HepG2 (cell line): Measurements from ENCODE around the gene IRGM. TPM values are rescaled to one million over a fixed set of nuclear protein-coding genes. Genes with fewer than 3 reads are reported as not detected.

Source experiments
- ATAC-seq: fragments of 200-7000 bp; cut with Tn5 transposase; 3 replicates; pipeline ENCODE4 v1.9.1; 2020; ENCODE audit warnings: mild to moderate bottlenecking, moderate library complexity
- BruUV-seq: library from RNA; stranded (reverse); fragments of 400-500 nt; replicated peaks from 2 replicates; lab custom pipeline; 2021; lab: Mats Ljungman, UMichigan
- CTCF ChIA-PET: fragments of 300-600 bp; formaldehyde crosslinking; extraction: SDS; loops from one replicate; lab custom pipeline; 2021; ENCODE audit warnings: low total read pairs, inconsistent platforms, low intra/inter-chr PET ratio; lab: Yijun Ruan, JAX
- POLR2A ChIA-PET: fragments of 350-600 bp; sonication (Branson Sonifier 250); formaldehyde crosslinking; loops from one replicate; lab custom pipeline; 2020; ENCODE audit warnings: antibody characterized with exemption, inconsistent platforms; lab: Yijun Ruan, JAX
- DNase-seq: peaks from one replicate; pipeline ENCODE4 v3.0.0-alpha.2; 2015; ENCODE audit warnings: low spot score
- FAIRE-seq: peaks from 3 replicates; lab custom pipeline; 2011; peaks lifted over from hg19 to GRCh38; lab: Jason Lieb, UNC
- H2AFZ ChIP-seq: one replicate; pipeline ENCODE4 v1.6.1; 2011; ENCODE audit warnings: low read length, inconsistent platforms
- H3K27ac ChIP-seq: fragments of 300-600 bp; 3 replicates; pipeline ENCODE4 v1.8.0; 2011; ENCODE audit warnings: mixed run types, mild to moderate bottlenecking, mixed read lengths, low read length, inconsistent platforms; ENCODE audit not compliant: insufficient read depth; ENCODE audit errors: extremely low read length
- H3K27me3 ChIP-seq, 2 experiments: fragments of 200-600 bp in 1 of 2; 2 replicates in 1 of 2; 3 replicates in 1 of 2; pipeline versions ENCODE4 v1.6.0 to v1.8.0; 2011; ENCODE audit warnings: low read length in 2 of 2, mild to moderate bottlenecking in 2 of 2, moderate library complexity in 2 of 2, inconsistent platforms in 1 of 2; ENCODE audit not compliant: insufficient read depth in 2 of 2, control insufficient read depth in 1 of 2
- H3K36me3 ChIP-seq, 2 experiments: fragments of 200-600 bp in 1 of 2; replicated peaks in 1 of 2; 2 replicates in 1 of 2; 3 replicates in 1 of 2; pipeline versions ENCODE4 v1.5.1 to v1.8.0; 2011; ENCODE audit warnings: low read length in 2 of 2, inconsistent platforms in 1 of 2; ENCODE audit not compliant: insufficient read depth in 2 of 2, control insufficient read depth in 1 of 2
- H3K4me1 ChIP-seq: 2 replicates; pipeline ENCODE4 v1.5.1; 2012; ENCODE audit warnings: low read length, inconsistent platforms; ENCODE audit not compliant: insufficient read depth
- H3K4me2 ChIP-seq: 2 replicates; pipeline ENCODE4 v1.6.0; 2011; ENCODE audit warnings: low read depth, low read length, inconsistent platforms
- H3K4me3 ChIP-seq, 3 experiments: fragments of 200-600 bp in 1 of 3; sonication (generic), shearing (Covaris generic) in 1 of 3; replicated peaks in 1 of 3; 2 replicates each; pipeline ENCODE4 v1.5.1; 2011 to 2016; ENCODE audit warnings: low read length in 3 of 3, inconsistent platforms in 2 of 3, low read depth in 2 of 3, mild to moderate bottlenecking in 2 of 3, control low read depth in 1 of 3, mixed read lengths in 1 of 3; ENCODE audit not compliant: insufficient read depth in 1 of 3
- H3K79me2 ChIP-seq: one replicate; pipeline ENCODE4 v1.6.1; 2011; ENCODE audit warnings: low read length, inconsistent platforms; ENCODE audit not compliant: insufficient read depth
- H3K9ac ChIP-seq: 2 replicates; pipeline ENCODE4 v1.6.0; 2011; ENCODE audit warnings: mild to moderate bottlenecking, low read depth, low read length, inconsistent platforms; ENCODE audit not compliant: insufficient read depth
- H3K9me3 ChIP-seq: 2 replicates; pipeline ENCODE4 v1.5.1; 2012; ENCODE audit warnings: mild to moderate bottlenecking, low read length
- H4K20me1 ChIP-seq: 2 replicates; pipeline ENCODE4 v1.6.0; 2011; ENCODE audit warnings: inconsistent platforms, mild to moderate bottlenecking, low read length, moderate library complexity; ENCODE audit not compliant: insufficient read depth
- MAZ ChIP-seq, 2 experiments: sonication (generic) in 1 of 2; formaldehyde crosslinking in 1 of 2; IDR thresholded peaks; 2 replicates each; pipeline versions ENCODE4 v1.5.0 to v1.6.1; 2012 to 2020; ENCODE audit warnings: low read depth in 2 of 2, mild to moderate bottlenecking in 2 of 2, borderline replicate concordance in 1 of 2, improper control_type of control experiment in 1 of 2, low read length in 1 of 2, missing genetic modification reagents in 1 of 2, moderate library complexity in 1 of 2
- MEF2D ChIP-seq: sonication (generic); formaldehyde crosslinking; IDR thresholded peaks from 2 replicates; pipeline ENCODE4 v1.5.1; 2020; ENCODE audit warnings: mild to moderate bottlenecking, missing genetic modification reagents
- MYC ChIP-seq: sonication (generic); formaldehyde crosslinking; IDR thresholded peaks from 2 replicates; pipeline ENCODE4 v1.9.0; 2021; ENCODE audit warnings: missing genetic modification reagents, borderline replicate concordance
- PHF21A ChIP-seq: sonication (generic); formaldehyde crosslinking; IDR thresholded peaks from 2 replicates; pipeline ENCODE4 v1.5.0; 2020; ENCODE audit warnings: mild to moderate bottlenecking, missing genetic modification reagents
- SYNCRIP ChIP-seq: fragments of 200-400 bp; formaldehyde crosslinking; IDR thresholded peaks from 2 replicates; pipeline ENCODE4 v1.6.1; 2018; ENCODE audit warnings: mild to moderate bottlenecking, low read depth, low read length; ENCODE audit not compliant: insufficient read depth
- TARDBP ChIP-seq: sonication (generic); formaldehyde crosslinking; IDR thresholded peaks from 2 replicates; pipeline ENCODE4 v1.8.0; 2022; ENCODE audit warnings: mild to moderate bottlenecking, missing genetic modification reagents
- TMF1 ChIP-seq: sonication (generic); formaldehyde crosslinking; IDR thresholded peaks from 2 replicates; pipeline ENCODE4 v1.8.1; 2022; ENCODE audit warnings: low read depth, missing genetic modification reagents
- USF2 ChIP-seq, 2 experiments: sonication (generic) in 1 of 2; formaldehyde crosslinking in 1 of 2; IDR thresholded peaks; 2 replicates each; pipeline versions ENCODE4 v1.5.1 to v1.6.1; 2011 to 2020; ENCODE audit warnings: borderline replicate concordance in 1 of 2, low read depth in 1 of 2, low read length in 1 of 2, mild to moderate bottlenecking in 1 of 2, missing genetic modification reagents in 1 of 2, moderate library complexity in 1 of 2
- ZBTB7A ChIP-seq: sonication (generic); formaldehyde crosslinking; IDR thresholded peaks from 2 replicates; pipeline ENCODE4 v1.8.0; 2022; ENCODE audit warnings: mild to moderate bottlenecking, missing genetic modification reagents
- ZNF484 ChIP-seq: sonication (generic); formaldehyde crosslinking; IDR thresholded peaks from 2 replicates; pipeline ENCODE4 v1.5.1; 2020; ENCODE audit warnings: mild to moderate bottlenecking, low read depth, missing genetic modification reagents, borderline replicate concordance
- WGBS: methylation state at CpG from one replicate; pipeline ENCODE4 v1.1.6; 2017; ENCODE audit warnings: low lambda C conversion rate; 5-methylcytosine and 5-hydroxymethylcytosine counted together
- in situ Hi-C: cut with HindIII; loops from 2 replicates; pipeline ENCODE4 v1.10.0; 2017; ENCODE audit warnings: low pct_unique_long_range_greater_than_20kb; ENCODE audit not compliant: extremely low pct_ligation_motif_present
- intact Hi-C: fragments of 100-400 bp; cut with micrococcal nuclease; formaldehyde crosslinking; loops from one replicate; pipeline ENCODE4 v1.10.0; 2022; ENCODE audit not compliant: unreplicated experiment
- polyA plus RNA-seq, 8 experiments: library from polyadenylated mRNA; depleted of rRNA in 3 of 8; stranded (reverse) in 7 of 8; unstranded in 1 of 8; fragments of >200 nt; fragmentation: Illumina TruSeq in 4 of 8; extraction: Trizol in 4 of 8; gene quantifications; 2 replicates each; pipeline versions ENCODE4 v1.2.1 to v1.2.3, GENCODE V29; 2011 to 2016; ENCODE audit warnings: low read depth in 4 of 8, missing spikeins in 1 of 8, mixed read lengths in 1 of 8; ENCODE audit not compliant: insufficient read depth in 1 of 8
- total RNA-seq, 5 experiments: library from RNA; depleted of rRNA; stranded (reverse); fragments of >200 nt; fragmentation: Illumina TruSeq; extraction: Trizol; gene quantifications; 2 replicates each; pipeline ENCODE4 v1.2.3, GENCODE V29; 2016; ENCODE audit warnings: low read depth in 1 of 5

IRGM gene
- total and polyA plus RNA-seq, 2 of the 13 experiments (the other 11 are each of a cell fraction or from before 2014, with no cell fraction given), result not detected

- TF ChIP-seq MYC (CRISPR knock-in tag), result no peak
- no peak for TF ChIP-seq SYNCRIP
- TF ChIP-seq TMF1 (CRISPR knock-in tag), result no peak
- no peak for TF ChIP-seq TARDBP (CRISPR knock-in tag)
- no peak for TF ChIP-seq PHF21A (CRISPR knock-in tag)
Observed at GRCh38 chr5:150815010-150815409, 31.3 kb upstream of the IRGM start (continued).

- DNase-seq, result no peak
- Histone ChIP-seq H3K4me3 (no peak overlapping the region), H3K9ac (no peak overlapping the region), H3K36me3 (no peaks in the 10 kb centered on the region), H3K79me2 (no peaks in the 10 kb centered on the region), H3K4me2 (no peak overlapping the region), H4K20me1 (no peaks in the 10 kb centered on the region), H3K9me3 (no peaks in the 10 kb centered on the region), H3K27ac (no peak overlapping the region), H3K27me3 (0 out of 5 replicates have a peak, but pooled peaks cover 0 to 4% of the 10 kb centered on the region in 2 experiments), H2AFZ (no peak overlapping the region), H3K4me1 (no peaks in the 10 kb centered on the region)
- FAIRE-seq, result no peak
- no TSS peak for BruUV-seq
- intact Hi-C loops (no loop called here), in situ Hi-C loops (no loop called here)
- no peak for TF ChIP-seq USF2 (IDR thresholded peaks at IDR 0.05; ENCODE audit: low read depth, low read length)
- no peak for TF ChIP-seq USF2 (CRISPR knock-in tag; IDR thresholded peaks at IDR 0.05; ENCODE audit: borderline replicate concordance)
- no peak for TF ChIP-seq ZBTB7A
- no peak for TF ChIP-seq MEF2D (CRISPR knock-in tag)
- no peak for TF ChIP-seq MAZ (IDR thresholded peaks at IDR 0.05; ENCODE audit: borderline replicate concordance, low read depth, low read length)
- TF ChIP-seq MAZ (CRISPR knock-in tag; IDR thresholded peaks at IDR 0.05; ENCODE audit: low read depth), result no peak
- TF ChIP-seq ZNF484 (CRISPR knock-in tag), result no peak
- CTCF ChIA-PET, result no interaction called here
- 14% methylated on average over 1 of the region's 2 CpGs for WGBS
- ATAC-seq, result peak; percentile 51
- POLR2A ChIA-PET, result no interaction called here
Observed at GRCh38 chr5:150816946-150817345, 29.4 kb upstream of the IRGM start.
